Mammary epithelial cell (primary cell): ENCODE results near the gene ARMC6.

ENCODE experiments used
- EZH2 ChIP-seq: IDR thresholded peaks from 2 replicates; pipeline ENCODE4 v1.6.1; 2012; ENCODE audit warnings: low read length, inconsistent platforms, borderline replicate concordance
- TF ChIP-seq, protein P1 (sequence below), 2 donors: IDR thresholded peaks in 1 of 2; conservative IDR thresholded peaks in 1 of 2; 2 replicates each; pipeline ENCODE4 v1.5.1; 2011 to 2012; ENCODE audit warnings: inconsistent platforms in 2 of 2, low read length in 2 of 2, mild to moderate bottlenecking in 2 of 2, control low read depth in 1 of 2, low read depth in 1 of 2; ENCODE audit not compliant: insufficient read depth in 1 of 2; ENCODE audit errors: extremely low read depth in 1 of 2

DNA sequence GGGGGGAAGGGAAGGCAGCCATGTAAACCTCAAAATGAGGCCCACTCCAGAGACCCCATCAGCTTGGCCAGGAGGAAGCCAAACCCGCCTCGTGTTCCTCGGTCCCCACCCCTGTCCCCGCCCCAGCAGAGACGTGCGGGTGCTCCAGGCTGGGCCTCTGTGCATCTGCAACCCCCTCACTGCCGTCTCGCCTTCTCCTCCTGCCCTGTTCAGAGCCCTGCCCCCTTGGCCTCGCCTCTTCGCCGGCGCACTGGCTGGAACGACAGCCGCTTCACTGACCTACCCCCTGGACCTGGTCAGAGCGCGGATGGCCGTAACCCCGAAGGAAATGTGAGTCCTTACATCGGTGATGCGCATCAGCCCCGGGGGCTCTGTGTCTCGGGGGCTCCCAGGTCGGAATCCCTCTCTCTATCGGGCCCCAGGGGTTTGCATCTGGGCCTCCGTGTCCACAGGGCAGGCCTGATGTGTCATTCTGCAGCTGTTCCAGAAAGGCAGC is 72.7 kb downstream of the ARMC6 start:
- no peak for TF ChIP-seq EZH2
- TF ChIP-seq, protein P1, sequence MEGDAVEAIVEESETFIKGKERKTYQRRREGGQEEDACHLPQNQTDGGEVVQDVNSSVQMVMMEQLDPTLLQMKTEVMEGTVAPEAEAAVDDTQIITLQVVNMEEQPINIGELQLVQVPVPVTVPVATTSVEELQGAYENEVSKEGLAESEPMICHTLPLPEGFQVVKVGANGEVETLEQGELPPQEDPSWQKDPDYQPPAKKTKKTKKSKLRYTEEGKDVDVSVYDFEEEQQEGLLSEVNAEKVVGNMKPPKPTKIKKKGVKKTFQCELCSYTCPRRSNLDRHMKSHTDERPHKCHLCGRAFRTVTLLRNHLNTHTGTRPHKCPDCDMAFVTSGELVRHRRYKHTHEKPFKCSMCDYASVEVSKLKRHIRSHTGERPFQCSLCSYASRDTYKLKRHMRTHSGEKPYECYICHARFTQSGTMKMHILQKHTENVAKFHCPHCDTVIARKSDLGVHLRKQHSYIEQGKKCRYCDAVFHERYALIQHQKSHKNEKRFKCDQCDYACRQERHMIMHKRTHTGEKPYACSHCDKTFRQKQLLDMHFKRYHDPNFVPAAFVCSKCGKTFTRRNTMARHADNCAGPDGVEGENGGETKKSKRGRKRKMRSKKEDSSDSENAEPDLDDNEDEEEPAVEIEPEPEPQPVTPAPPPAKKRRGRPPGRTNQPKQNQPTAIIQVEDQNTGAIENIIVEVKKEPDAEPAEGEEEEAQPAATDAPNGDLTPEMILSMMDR (conservative IDR thresholded peaks at IDR 0.05 in 1 of 2, IDR thresholded peaks at IDR 0.05 in 1 of 2; ENCODE audit: extremely low read depth in 1 of 2, insufficient read depth in 1 of 2, low read depth in 1 of 2, low read length in 2 of 2) = no peak
